Stimulated activated CD4-positive, alpha-beta T cell treated with anti-CD3 and anti-CD28 coated beads, Interleukin-12 subunit alpha, Interleukin-12 subunit beta, amount 100 ng/mL, for 48 hours (primary cell): ENCODE results near the gene PLXNB3.
"Not testable (repeated sequence)": the region's sequence is repeated elsewhere in the genome, so short reads cannot be mapped to it uniquely, and the experiment has no call there.

Experiments
- DNase-seq, 3 donors: peaks; one replicate each; pipeline ENCODE4 v3.0.0-alpha.2; 2020; ENCODE audit warnings: low read depth in 2 of 3, low spot score in 1 of 3

The PLXNB3 gene

GRCh38 chrX:153732401-153732800 lies 31.6 kb upstream of the PLXNB3 start:
- no peak for DNase-seq

- no peak for DNase-seq
Observed at GRCh38 chrX:153733651-153734240, 30.3 kb upstream of the PLXNB3 start.

GRCh38 chrX:153734871-153735270 lies 29.2 kb upstream of the PLXNB3 start:
- DNase-seq = no peak

GRCh38 chrX:153735274-153735673 lies 28.8 kb upstream of the PLXNB3 start:
- no peak for DNase-seq

GRCh38 chrX:153736071-153736820 lies 27.8 kb upstream of the PLXNB3 start:
- no peak for DNase-seq

- DNase-seq = no peak
Observed at GRCh38 chrX:153736871-153737441, 27.1 kb upstream of the PLXNB3 start.

- no peak for DNase-seq
Observed at GRCh38 chrX:153738056-153738605, 25.9 kb upstream of the PLXNB3 start.

GRCh38 chrX:153739754-153740486 lies 24.1 kb upstream of the PLXNB3 start:
- no peak for DNase-seq

- DNase-seq = no peak
Observed at GRCh38 chrX:153740631-153741222, 23.3 kb upstream of the PLXNB3 start.

GRCh38 chrX:153741446-153741845 lies 22.6 kb upstream of the PLXNB3 start:
- DNase-seq = no peak

GRCh38 chrX:153742111-153742510 lies 21.9 kb upstream of the PLXNB3 start:
- not testable (repeated sequence) for DNase-seq

- DNase-seq = not testable (repeated sequence)
Observed at GRCh38 chrX:153742796-153743467, 21.1 kb upstream of the PLXNB3 start.

GRCh38 chrX:153743468-153744209 lies 20.4 kb upstream of the PLXNB3 start:
- not testable (repeated sequence) for DNase-seq

GRCh38 chrX:153744210-153745066 lies 19.6 kb upstream of the PLXNB3 start:
- no peak for DNase-seq

GRCh38 chrX:153745067-153745433 lies 19.0 kb upstream of the PLXNB3 start:
- DNase-seq = not testable (repeated sequence)

- DNase-seq = no peak
Observed at GRCh38 chrX:153746359-153746758, 17.7 kb upstream of the PLXNB3 start.

GRCh38 chrX:153746991-153747390 lies 17.1 kb upstream of the PLXNB3 start:
- not testable (repeated sequence) for DNase-seq

GRCh38 chrX:153749017-153749416 lies 15.0 kb upstream of the PLXNB3 start:
- DNase-seq = not testable (repeated sequence)
